Astrocyte (in vitro differentiated cells and primary cell): ENCODE data around the gene TPX2. TPM values are rescaled to one million over a fixed set of nuclear protein-coding genes. Genes with fewer than 3 reads are reported as not detected.

Experiments used
- DNase-seq: peaks from one replicate; pipeline ENCODE4 v3.0.0-alpha.2; 2010; ENCODE audit warnings: low read depth
- FAIRE-seq: peaks from 2 replicates; lab custom pipeline; 2011; peaks lifted over from hg19 to GRCh38; lab: Jason Lieb, UNC
- H2AFZ ChIP-seq: 2 replicates; pipeline ENCODE4 v1.6.0; 2012; ENCODE audit warnings: low read depth, low read length, inconsistent platforms
- H3K27ac ChIP-seq: 2 replicates; pipeline ENCODE4 v1.5.1; 2011; ENCODE audit warnings: low read depth, low read length, inconsistent platforms
- H3K27me3 ChIP-seq: 2 replicates; pipeline ENCODE4 v1.6.0; 2011; ENCODE audit warnings: low read length, inconsistent platforms; ENCODE audit not compliant: insufficient read depth
- H3K36me3 ChIP-seq: 2 replicates; pipeline ENCODE4 v1.5.1; 2011; ENCODE audit warnings: low read length, inconsistent platforms; ENCODE audit not compliant: insufficient read depth
- H3K4me1 ChIP-seq: 2 replicates; pipeline ENCODE4 v1.5.1; 2011; ENCODE audit warnings: low read length, inconsistent platforms; ENCODE audit not compliant: insufficient read depth
- H3K4me2 ChIP-seq: 2 replicates; pipeline ENCODE4 v1.6.0; 2012; ENCODE audit warnings: low read length, inconsistent platforms
- H3K4me3 ChIP-seq: 2 replicates; pipeline ENCODE4 v1.5.1; 2011; ENCODE audit warnings: low read depth, mild to moderate bottlenecking, low read length, inconsistent platforms; ENCODE audit not compliant: insufficient read depth
- H3K79me2 ChIP-seq: 2 replicates; pipeline ENCODE4 v1.6.0; 2012; ENCODE audit warnings: mild to moderate bottlenecking, low read length, inconsistent platforms; ENCODE audit not compliant: insufficient read depth
- H3K9ac ChIP-seq: 2 replicates; pipeline ENCODE4 v1.6.0; 2012; ENCODE audit warnings: mild to moderate bottlenecking, low read length, inconsistent platforms
- H3K9me3 ChIP-seq: 2 replicates; pipeline ENCODE4 v1.5.1; 2012; ENCODE audit warnings: low read depth, mild to moderate bottlenecking, low read length, inconsistent platforms; ENCODE audit not compliant: insufficient read depth
- H4K20me1 ChIP-seq: 2 replicates; pipeline ENCODE4 v1.6.0; 2012; ENCODE audit warnings: low read length, inconsistent platforms; ENCODE audit not compliant: insufficient read depth
- H3K27ac Mint-ChIP-seq: one replicate; pipeline ENCODE4 v1.8.0; 2021; ENCODE audit warnings: mild to moderate bottlenecking, mixed read lengths; ENCODE audit not compliant: unreplicated experiment
- H3K27me3 Mint-ChIP-seq: one replicate; pipeline ENCODE4 v1.8.0; 2021; ENCODE audit warnings: low read depth, mixed read lengths; ENCODE audit not compliant: unreplicated experiment
- H3K36me3 Mint-ChIP-seq: one replicate; pipeline ENCODE4 v1.8.0; 2021; ENCODE audit warnings: low read depth, mixed read lengths; ENCODE audit not compliant: unreplicated experiment
- H3K4me1 Mint-ChIP-seq: one replicate; pipeline ENCODE4 v1.8.0; 2021; ENCODE audit warnings: low read depth, mixed read lengths; ENCODE audit not compliant: unreplicated experiment
- H3K4me3 Mint-ChIP-seq: one replicate; pipeline ENCODE4 v1.8.0; 2021; ENCODE audit warnings: mild to moderate bottlenecking, moderate library complexity, mixed read lengths; ENCODE audit not compliant: unreplicated experiment
- H3K9me3 Mint-ChIP-seq: one replicate; pipeline ENCODE4 v1.8.0; 2021; ENCODE audit warnings: mild to moderate bottlenecking, mixed read lengths; ENCODE audit not compliant: unreplicated experiment
- EZH2 ChIP-seq: IDR thresholded peaks from 2 replicates; pipeline ENCODE4 v1.6.1; 2012; ENCODE audit warnings: mild to moderate bottlenecking, low read length, inconsistent platforms; ENCODE audit not compliant: insufficient read depth
- total RNA-seq: library from RNA; stranded (reverse); gene quantifications from 2 replicates; pipeline ENCODE4 v1.2.1, GENCODE V29; 2021
- TF ChIP-seq, protein P1 (sequence below): IDR thresholded peaks from 2 replicates; pipeline ENCODE4 v1.5.1; 2011; ENCODE audit warnings: low read depth, mild to moderate bottlenecking, inconsistent platforms, low read length, moderate library complexity; ENCODE audit not compliant: insufficient read depth

Gene TPX2
- total RNA-seq, 1 donor from 2014 or later, result 41.6 TPM

DNA sequence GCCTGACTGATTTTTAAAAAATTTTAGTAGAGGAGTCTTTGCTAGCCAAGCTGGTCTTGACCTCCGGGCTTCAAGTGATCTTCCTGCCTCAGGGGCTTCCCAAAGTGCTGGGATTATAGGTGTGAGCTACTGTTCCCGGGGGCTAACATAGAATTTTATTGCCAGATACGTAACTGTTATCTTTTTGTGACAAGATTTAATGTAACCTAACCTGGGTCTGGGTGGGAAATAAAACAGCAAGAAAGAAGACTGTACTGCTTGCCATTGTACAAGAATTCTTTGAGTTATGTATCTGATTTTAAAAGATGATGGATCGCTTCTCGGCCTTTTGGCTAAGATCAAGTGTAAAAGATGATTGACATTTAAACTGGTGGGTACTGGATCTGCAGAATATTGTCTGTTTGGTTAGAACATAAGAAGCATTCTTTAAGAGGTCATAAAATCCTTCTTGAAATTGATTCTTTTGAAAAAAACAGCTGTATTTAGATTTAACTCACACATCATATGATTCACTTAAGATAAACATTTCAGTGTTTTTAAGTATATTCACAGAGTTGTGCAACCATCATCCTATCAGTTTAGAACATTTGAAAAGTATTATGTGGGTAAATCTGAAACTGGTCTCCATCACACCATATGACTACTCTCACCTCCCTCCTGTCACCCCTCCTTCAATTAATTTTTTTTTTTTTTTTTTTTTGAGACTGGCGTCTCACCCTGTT, 21.6 kb downstream of the TPX2 start:
- Histone ChIP-seq H3K4me1 (peaks cover 15% of the 10 kb centered on the region), H3K4me2 (no peak overlapping the region), H3K79me2 (peaks cover 87% of the 10 kb centered on the region), H3K4me3 (no peak overlapping the region), H3K27ac (peak overlapping the region; percentile 18), H3K9ac (peak overlapping the region; percentile 1), H4K20me1 (peaks cover 4% of the 10 kb centered on the region), H2AFZ (no peak overlapping the region), H3K36me3 (peaks cover 11% of the 10 kb centered on the region), H3K27me3 (no peaks in the 10 kb centered on the region), H3K9me3 (no peaks in the 10 kb centered on the region)
- Mint-ChIP-seq H3K27ac (no peak overlapping the region), H3K9me3 (no peaks in the 10 kb centered on the region), H3K4me3 (no peak overlapping the region), H3K27me3 (no peaks in the 10 kb centered on the region), H3K4me1 (peaks cover 7% of the 10 kb centered on the region), H3K36me3 (no peaks in the 10 kb centered on the region)
- no peak for FAIRE-seq
- TF ChIP-seq, protein P1, sequence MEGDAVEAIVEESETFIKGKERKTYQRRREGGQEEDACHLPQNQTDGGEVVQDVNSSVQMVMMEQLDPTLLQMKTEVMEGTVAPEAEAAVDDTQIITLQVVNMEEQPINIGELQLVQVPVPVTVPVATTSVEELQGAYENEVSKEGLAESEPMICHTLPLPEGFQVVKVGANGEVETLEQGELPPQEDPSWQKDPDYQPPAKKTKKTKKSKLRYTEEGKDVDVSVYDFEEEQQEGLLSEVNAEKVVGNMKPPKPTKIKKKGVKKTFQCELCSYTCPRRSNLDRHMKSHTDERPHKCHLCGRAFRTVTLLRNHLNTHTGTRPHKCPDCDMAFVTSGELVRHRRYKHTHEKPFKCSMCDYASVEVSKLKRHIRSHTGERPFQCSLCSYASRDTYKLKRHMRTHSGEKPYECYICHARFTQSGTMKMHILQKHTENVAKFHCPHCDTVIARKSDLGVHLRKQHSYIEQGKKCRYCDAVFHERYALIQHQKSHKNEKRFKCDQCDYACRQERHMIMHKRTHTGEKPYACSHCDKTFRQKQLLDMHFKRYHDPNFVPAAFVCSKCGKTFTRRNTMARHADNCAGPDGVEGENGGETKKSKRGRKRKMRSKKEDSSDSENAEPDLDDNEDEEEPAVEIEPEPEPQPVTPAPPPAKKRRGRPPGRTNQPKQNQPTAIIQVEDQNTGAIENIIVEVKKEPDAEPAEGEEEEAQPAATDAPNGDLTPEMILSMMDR, result no peak
- DNase-seq, result peak; percentile 54

DNA sequence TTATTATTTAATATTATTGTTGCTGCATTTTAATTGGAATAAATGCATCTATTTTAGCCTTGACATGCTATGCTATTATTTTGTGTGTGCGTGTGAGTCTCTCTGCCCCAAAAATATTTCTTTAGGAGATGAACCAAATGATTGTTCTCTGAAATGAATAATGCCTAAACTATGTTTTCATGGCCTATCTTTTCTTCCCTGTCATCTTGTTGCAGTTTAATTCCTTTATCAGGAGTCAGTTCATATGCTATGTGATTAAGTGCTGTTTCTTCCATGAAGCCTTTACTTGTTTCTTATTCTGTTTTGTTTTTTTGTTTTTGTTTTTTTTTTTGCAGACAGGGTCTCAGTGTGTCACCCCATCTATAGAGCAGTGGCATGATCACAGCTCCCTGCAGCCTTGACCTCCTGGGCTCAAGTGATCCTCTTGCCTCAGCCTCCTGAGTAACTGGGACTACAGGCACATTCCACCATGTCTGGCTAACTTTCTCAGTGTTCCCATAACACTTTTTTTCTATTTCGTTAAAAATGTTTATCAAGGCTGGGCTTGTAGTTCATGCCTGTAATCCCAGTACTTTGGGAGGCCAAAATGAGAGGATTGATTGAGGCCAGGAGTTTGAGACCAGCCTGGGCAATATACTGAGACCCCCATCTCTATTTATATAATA, 25.7 kb downstream of the TPX2 start:
- Mint-ChIP-seq H3K4me1 (peaks cover 4% of the 10 kb centered on the region), H3K4me3 (no peak overlapping the region), H3K36me3 (peaks cover 2% of the 10 kb centered on the region), H3K27me3 (no peaks in the 10 kb centered on the region), H3K27ac (no peak overlapping the region), H3K9me3 (no peaks in the 10 kb centered on the region)
- H3K4me2 ChIP-seq, result peak overlapping the region; percentile 64
- H4K20me1 ChIP-seq, result no peaks in the 10 kb centered on the region
- H3K36me3 ChIP-seq, result peaks cover 5% of the 10 kb centered on the region
- H3K9ac ChIP-seq, result peak overlapping the region; percentile 58
- no peaks in the 10 kb centered on the region for H3K9me3 ChIP-seq
- H3K4me3 ChIP-seq, result no peak overlapping the region
- no peak for TF ChIP-seq EZH2
- TF ChIP-seq, protein P1, result no peak
- peak; percentile 69 for FAIRE-seq
- no peaks in the 10 kb centered on the region for H3K27me3 ChIP-seq
- H3K79me2 ChIP-seq, result peaks cover 73% of the 10 kb centered on the region
- peak overlapping the region; percentile 93 for H3K27ac ChIP-seq
- DNase-seq, result peak; percentile 75
- no peak overlapping the region for H2AFZ ChIP-seq
- H3K4me1 ChIP-seq, result peaks cover 15% of the 10 kb centered on the region

- H3K9me3 Mint-ChIP-seq, result no peaks in the 10 kb centered on the region
- no peak overlapping the region for H3K27ac Mint-ChIP-seq
- Histone ChIP-seq H3K4me1 (peaks cover 15% of the 10 kb centered on the region), H3K27ac (no peak overlapping the region), H3K9me3 (no peaks in the 10 kb centered on the region), H2AFZ (no peak overlapping the region), H4K20me1 (no peaks in the 10 kb centered on the region), H3K9ac (no peak overlapping the region), H3K4me3 (no peak overlapping the region), H3K4me2 (no peak overlapping the region), H3K27me3 (no peaks in the 10 kb centered on the region), H3K36me3 (peaks cover 14% of the 10 kb centered on the region), H3K79me2 (peaks cover 47% of the 10 kb centered on the region)
- H3K4me3 Mint-ChIP-seq, result no peak overlapping the region
- H3K36me3 Mint-ChIP-seq, result peaks cover 2% of the 10 kb centered on the region
- H3K27me3 Mint-ChIP-seq, result no peaks in the 10 kb centered on the region
- TF ChIP-seq, protein P1, result no peak
- no peak for TF ChIP-seq EZH2
- DNase-seq (no peak), FAIRE-seq (no peak)
- peaks cover 4% of the 10 kb centered on the region for H3K4me1 Mint-ChIP-seq
These were observed 28.7 kb downstream of the TPX2 start for GRCh38 chr20:31767805-31768204.
